Non-pigmented ciliary epithelial cell (primary cell): ENCODE data around the gene LYRM9.
"Not testable (repeated sequence)": the region's sequence is repeated elsewhere in the genome, so short reads cannot be mapped to it uniquely, and the experiment has no call there.

Experiments used
- DNase-seq: peaks from one replicate; pipeline ENCODE4 v3.0.0-alpha.2; 2010; ENCODE audit warnings: low read depth

The LYRM9 gene

DNA sequence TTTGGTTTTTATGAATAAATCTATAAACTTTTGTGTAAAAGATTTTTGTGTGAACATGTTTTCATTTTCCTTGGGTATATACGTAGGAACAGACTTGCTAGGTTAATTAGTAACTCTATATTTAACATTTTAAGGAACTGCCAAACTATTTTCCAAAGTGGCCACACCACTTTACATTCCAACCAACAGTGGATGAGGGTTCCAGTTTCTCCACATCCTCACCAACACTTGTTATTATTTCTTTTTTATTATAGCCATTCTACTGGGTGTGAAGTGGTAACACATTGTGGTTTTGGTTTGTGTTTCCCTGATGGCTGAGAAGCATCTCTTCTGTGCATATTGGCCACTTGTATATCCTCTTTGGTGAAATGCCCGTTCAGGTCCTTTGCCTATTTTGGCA is 20.0 kb downstream of the LYRM9 start:
- no peak for DNase-seq

GRCh38 chr17:27872776-27873175 is 20.4 kb downstream of the LYRM9 start:
- no peak for DNase-seq

DNA sequence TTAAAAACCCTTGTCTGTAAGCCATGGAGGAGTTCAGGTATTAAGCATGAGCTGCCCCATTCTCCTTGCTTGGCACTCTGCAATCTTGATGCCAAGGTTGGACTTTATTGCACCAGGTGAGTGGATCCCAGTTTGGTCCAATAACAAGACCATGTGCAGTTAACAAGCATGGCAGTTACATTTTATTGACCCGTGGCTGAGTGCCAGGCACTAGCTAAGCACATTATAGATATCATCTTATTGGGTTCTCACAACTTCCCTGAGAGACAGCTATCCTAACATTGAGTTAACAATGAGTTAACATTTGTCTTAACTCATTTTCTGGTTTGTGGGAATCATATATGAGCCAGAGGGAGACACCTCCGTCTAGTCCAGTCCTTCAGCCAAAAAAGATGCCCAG is 21.8 kb downstream of the LYRM9 start:
- no peak for DNase-seq

GRCh38 chr17:27870345-27870744 is 22.8 kb downstream of the LYRM9 start:
- no peak for DNase-seq

DNA sequence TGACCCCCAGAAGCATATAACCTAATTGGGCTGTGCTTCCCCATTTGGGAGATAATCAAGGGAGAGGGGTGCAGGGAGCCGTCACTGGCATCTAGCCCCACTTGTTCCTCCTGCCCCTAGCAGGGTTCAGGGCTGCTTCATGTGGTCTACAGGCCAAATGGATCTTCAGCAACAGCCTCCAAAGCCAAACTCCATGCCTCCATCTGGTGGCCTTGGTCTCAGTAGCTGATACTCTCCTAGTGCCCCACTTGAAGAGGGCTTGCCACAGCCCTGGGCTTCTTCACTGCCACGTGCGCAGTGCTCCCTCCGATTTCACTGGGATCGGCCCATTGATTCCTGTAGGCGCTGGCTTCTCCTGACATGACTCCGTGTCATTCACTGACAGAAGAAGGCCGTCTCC is 24.6 kb downstream of the LYRM9 start:
- no peak for DNase-seq

DNA sequence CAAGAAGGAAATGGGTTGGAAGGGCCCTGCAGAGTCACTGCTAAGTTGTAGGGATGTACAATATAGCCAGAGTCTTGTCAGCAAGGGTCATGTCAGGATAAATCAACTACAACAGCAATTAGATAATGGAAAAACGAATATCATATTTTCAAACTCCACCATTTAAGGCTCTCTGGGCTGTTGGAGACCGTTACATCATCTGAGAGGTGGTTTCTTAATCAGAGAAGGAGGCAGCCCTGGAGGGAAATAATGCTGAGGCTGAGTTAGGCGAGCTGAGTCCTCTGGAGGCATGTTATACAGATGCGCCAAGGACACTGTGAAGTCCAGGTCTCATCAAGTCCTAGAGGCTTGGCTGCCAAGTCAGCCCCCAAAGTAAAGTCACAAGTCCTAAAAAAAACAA is 30.3 kb downstream of the LYRM9 start:
- no peak for DNase-seq

DNA sequence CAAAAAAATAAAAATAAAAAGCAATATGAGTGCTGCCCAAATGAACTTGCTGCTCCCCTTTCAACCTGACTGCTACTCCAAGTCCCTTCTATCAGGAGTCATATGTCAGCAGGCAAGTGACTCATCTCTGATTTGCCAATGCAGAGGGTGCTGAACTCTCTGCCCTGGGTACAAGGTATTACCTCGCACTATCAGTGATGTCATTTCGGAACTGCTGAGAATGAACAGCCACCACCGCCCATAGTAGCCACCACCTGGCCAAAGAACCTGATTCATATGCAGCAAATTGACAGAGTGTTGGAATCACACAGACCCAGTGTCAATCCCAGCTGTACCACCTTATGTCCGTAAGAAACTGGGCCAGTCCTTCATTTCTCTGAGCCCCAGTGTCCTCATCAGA is 31.2 kb downstream of the LYRM9 start:
- DNase-seq, result no peak

- no peak for DNase-seq
Observed at GRCh38 chr17:27860971-27861664, 32.0 kb downstream of the LYRM9 start.

GRCh38 chr17:27858621-27859305 is 34.4 kb downstream of the LYRM9 start:
- DNase-seq, result no peak

GRCh38 chr17:27856676-27857432 is 36.3 kb downstream of the LYRM9 start:
- no peak for DNase-seq

DNA sequence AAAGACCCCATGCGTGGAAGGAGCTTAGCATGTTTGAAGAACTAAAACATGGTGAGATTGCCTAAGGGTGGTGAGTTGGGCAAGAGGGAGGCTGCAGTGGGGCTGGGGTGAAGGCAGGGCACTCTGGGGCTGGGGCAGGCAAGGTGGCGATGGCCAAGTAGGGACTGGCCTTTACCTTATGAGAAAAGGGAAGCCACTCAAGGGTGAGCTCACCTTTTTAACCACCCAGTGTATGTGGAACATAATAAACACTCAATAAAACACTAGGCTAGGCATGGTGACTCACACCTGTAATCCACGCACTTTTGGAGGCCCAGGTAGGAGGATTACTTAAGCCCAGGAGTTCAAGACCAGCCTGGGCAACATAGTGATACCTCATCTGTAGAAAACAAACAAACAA is 37.7 kb downstream of the LYRM9 start:
- DNase-seq, result no peak

- DNase-seq, result no peak
Observed at GRCh38 chr17:27854163-27854562, 39.0 kb downstream of the LYRM9 start.

DNA sequence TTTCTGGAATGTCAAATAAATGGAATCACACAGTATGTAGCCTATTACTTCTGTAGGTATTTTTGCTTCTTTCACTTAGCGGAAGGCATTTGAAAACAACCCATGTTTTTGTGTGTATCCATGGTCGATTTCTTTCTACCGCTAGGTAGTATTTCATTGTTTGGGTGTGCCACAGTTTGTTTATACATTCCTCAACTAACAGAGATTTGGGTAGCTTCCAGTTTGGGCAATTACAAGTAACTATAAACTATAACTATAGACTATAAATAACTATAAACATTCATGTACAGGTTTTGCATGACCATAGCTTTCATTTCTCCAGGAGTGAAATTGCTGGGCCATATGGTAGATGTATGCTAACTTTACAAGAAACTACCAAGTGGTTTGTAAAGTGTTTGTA is 40.1 kb downstream of the LYRM9 start:
- no peak for DNase-seq

- DNase-seq, result no peak
Observed at GRCh38 chr17:27849474-27850185, 43.5 kb downstream of the LYRM9 start.

DNA sequence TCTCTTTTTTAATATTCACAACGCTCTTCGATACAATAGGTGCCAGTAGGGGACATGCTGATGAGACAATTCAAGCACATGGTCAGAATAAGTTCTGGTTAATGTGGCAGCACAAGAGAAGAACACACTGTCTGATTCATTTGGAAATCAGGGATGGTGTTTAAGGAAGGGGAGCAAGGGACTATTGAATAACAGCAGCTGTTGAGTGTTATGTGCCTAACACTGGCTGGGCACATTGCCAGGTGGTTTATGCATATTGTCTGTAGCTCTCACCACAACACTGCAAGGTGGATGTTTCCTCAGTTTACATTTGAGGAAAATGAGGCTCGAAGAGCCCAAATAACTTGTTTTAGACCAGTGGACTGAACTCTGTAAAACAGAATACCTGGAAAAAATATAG is 44.2 kb downstream of the LYRM9 start:
- DNase-seq, result no peak

DNA sequence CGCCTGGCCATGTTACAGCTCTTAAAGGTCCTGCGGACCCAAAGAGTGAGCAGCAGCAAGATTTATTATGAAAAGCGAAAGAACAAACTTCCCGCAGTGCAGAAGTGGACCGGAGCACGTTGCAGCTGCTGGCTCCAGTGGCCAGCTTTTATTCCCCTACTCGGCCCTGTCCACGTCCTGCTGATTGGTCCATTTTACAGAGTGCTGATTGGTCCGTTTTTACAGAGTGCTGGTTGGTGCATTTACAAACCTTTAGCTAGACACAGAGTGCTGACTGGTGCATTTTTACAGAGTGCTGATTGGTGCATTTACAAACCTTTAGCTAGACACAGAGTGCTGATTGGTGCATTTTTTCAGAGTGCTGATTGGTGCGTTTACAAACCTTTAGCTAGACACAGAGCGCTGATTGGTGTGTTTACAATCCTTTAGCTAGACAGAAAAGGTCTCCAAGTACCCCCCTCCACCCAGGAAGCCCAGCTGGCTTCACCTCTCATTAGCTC is 46.3 kb downstream of the LYRM9 start:
- DNase-seq, result not testable (repeated sequence)

GRCh38 chr17:27846042-27846655 is 47.0 kb downstream of the LYRM9 start:
- no peak for DNase-seq

GRCh38 chr17:27845264-27846041 is 47.7 kb downstream of the LYRM9 start:
- no peak for DNase-seq

- no peak for DNase-seq
Observed at GRCh38 chr17:27840688-27841087, 52.5 kb downstream of the LYRM9 start.

- not testable (repeated sequence) for DNase-seq
Observed at GRCh38 chr17:27840406-27840678, 52.8 kb downstream of the LYRM9 start.
